Mesothelial cell of epicardium (in vitro differentiated cells): Measurements from ENCODE around the gene NTM. TPM values are rescaled to one million over a fixed set of nuclear protein-coding genes. Genes with fewer than 3 reads are reported as not detected.

Experiments used
- DNase-seq, 2 experiments: peaks; one replicate each; pipeline ENCODE4 v3.0.0; 2021; ENCODE audit warnings: low spot score in 2 of 2; ENCODE audit not compliant: unreplicated experiment in 2 of 2
- H3K27ac Mint-ChIP-seq: 2 replicates; pipeline ENCODE4 v1.8.0; 2021; ENCODE audit warnings: mixed read lengths
- H3K27me3 Mint-ChIP-seq: 2 replicates; pipeline ENCODE4 v1.8.0; 2021; ENCODE audit warnings: low read depth, mixed read lengths
- H3K36me3 Mint-ChIP-seq: 2 replicates; pipeline ENCODE4 v1.8.0; 2021; ENCODE audit warnings: mixed read lengths
- H3K4me1 Mint-ChIP-seq: 2 replicates; pipeline ENCODE4 v1.8.0; 2021; ENCODE audit warnings: mixed read lengths
- H3K4me3 Mint-ChIP-seq: 2 replicates; pipeline ENCODE4 v1.8.0; 2021; ENCODE audit warnings: mild to moderate bottlenecking, moderate library complexity, mixed read lengths
- H3K9me3 Mint-ChIP-seq: 2 replicates; pipeline ENCODE4 v1.8.0; 2021; ENCODE audit warnings: mixed read lengths
- total RNA-seq: library from RNA; stranded (reverse); gene quantifications from 3 replicates; pipeline ENCODE4 v1.2.1, GENCODE V29; 2021
- TF ChIP-seq, protein P1 (sequence below): fragments of 200-600 bp; sonication (generic); IDR thresholded peaks from one replicate; pipeline ENCODE4 v1.5.0; 2021; ENCODE audit warnings: antibody characterized with exemption; ENCODE audit not compliant: unreplicated experiment

NTM gene
- total RNA-seq, 1 donor from 2014 or later, result 3.9 TPM

DNA sequence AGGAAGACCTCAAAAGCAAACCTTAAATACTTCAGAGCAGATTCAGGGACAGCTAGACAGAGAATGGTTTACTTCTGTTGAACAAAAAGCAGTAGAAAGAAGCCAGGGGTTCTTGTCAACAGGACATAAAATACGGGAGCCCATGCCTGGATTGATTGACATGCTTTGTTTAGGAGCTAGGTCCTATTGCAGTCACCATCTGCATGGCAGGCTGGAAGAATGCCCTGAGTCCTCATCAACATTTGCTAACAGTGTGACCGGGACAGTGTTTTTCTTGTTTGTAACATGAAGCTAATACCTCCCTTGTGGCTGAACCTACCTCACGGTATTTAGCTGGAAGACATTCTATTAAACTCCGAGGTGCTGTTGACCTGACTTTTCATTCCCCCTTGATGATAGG is 225.4 kb downstream of the NTM start:
- peaks cover 5% of the 10 kb centered on the region for H3K4me1 Mint-ChIP-seq
- peaks cover 34% of the 10 kb centered on the region for H3K27me3 Mint-ChIP-seq

GRCh38 chr11:131597890-131598289 is 227.5 kb downstream of the NTM start:
- Mint-ChIP-seq H3K27me3 (peaks cover 31% of the 10 kb centered on the region), H3K4me1 (no peaks in the 10 kb centered on the region), H3K4me3 (no peak overlapping the region), H3K27ac (no peak overlapping the region), H3K36me3 (no peaks in the 10 kb centered on the region), H3K9me3 (no peaks in the 10 kb centered on the region)
- DNase-seq, result no peak
- TF ChIP-seq, protein P1, sequence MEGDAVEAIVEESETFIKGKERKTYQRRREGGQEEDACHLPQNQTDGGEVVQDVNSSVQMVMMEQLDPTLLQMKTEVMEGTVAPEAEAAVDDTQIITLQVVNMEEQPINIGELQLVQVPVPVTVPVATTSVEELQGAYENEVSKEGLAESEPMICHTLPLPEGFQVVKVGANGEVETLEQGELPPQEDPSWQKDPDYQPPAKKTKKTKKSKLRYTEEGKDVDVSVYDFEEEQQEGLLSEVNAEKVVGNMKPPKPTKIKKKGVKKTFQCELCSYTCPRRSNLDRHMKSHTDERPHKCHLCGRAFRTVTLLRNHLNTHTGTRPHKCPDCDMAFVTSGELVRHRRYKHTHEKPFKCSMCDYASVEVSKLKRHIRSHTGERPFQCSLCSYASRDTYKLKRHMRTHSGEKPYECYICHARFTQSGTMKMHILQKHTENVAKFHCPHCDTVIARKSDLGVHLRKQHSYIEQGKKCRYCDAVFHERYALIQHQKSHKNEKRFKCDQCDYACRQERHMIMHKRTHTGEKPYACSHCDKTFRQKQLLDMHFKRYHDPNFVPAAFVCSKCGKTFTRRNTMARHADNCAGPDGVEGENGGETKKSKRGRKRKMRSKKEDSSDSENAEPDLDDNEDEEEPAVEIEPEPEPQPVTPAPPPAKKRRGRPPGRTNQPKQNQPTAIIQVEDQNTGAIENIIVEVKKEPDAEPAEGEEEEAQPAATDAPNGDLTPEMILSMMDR, result no peak

More for the DNA sequence above, 225.4 kb downstream of the NTM start:
- H3K9me3 Mint-ChIP-seq, result no peaks in the 10 kb centered on the region
- no peak for DNase-seq
- no peak overlapping the region for H3K27ac Mint-ChIP-seq
- no peak overlapping the region for H3K4me3 Mint-ChIP-seq
- H3K36me3 Mint-ChIP-seq, result no peaks in the 10 kb centered on the region
- TF ChIP-seq, protein P1, result no peak

DNA sequence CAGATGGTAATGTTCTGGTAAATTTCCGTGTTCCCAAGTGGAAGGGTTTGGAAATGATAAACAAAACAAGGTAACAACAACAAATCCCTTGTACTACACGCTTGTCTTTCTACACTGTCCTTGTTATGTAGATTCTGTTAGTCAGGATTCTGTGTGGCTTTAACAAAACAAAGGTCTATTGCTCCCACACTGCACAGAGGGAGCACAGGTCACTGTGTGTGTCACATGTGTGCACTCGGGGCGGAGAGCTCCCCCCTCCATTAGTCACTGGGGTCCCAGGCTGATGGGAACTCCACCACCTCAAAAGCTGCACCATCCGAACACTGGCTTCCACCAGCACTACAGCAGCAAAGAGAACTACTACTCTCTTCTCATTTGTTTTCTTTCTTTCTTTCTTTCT is 227.9 kb downstream of the NTM start:
- TF ChIP-seq, protein P1, result no peak
- no peak overlapping the region for H3K4me3 Mint-ChIP-seq
- H3K36me3 Mint-ChIP-seq, result no peaks in the 10 kb centered on the region
- H3K9me3 Mint-ChIP-seq, result no peaks in the 10 kb centered on the region
- H3K27ac Mint-ChIP-seq, result no peak overlapping the region
- no peaks in the 10 kb centered on the region for H3K4me1 Mint-ChIP-seq
- peaks cover 33% of the 10 kb centered on the region for H3K27me3 Mint-ChIP-seq
- DNase-seq, result no peak

DNA sequence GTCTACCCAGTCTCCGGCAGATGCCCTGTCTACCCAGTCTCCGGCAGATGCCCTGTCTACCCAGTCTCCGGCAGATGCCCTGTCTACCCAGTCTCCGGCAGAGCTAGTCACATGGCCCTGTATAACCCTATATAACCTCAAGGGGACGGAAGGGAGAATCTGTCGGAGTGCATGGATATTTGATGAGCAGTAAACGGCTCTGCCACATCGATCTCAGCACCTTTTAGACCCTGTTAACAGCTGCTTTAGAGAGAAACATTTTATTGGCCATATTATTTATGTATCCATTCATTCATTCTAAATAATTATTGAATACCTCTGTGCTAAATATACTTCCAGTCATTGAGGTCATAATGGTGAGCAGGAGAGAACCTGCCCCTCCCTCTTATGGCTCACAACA is 228.9 kb downstream of the NTM start:
- Mint-ChIP-seq H3K9me3 (peaks cover 3% of the 10 kb centered on the region), H3K4me1 (no peaks in the 10 kb centered on the region), H3K27me3 (peaks cover 32% of the 10 kb centered on the region), H3K27ac (no peak overlapping the region), H3K36me3 (no peaks in the 10 kb centered on the region), H3K4me3 (no peak overlapping the region)
- TF ChIP-seq, protein P1, result no peak
- DNase-seq, result no peak

- no peaks in the 10 kb centered on the region for H3K4me1 Mint-ChIP-seq
- TF ChIP-seq, protein P1, result no peak
- no peaks in the 10 kb centered on the region for H3K36me3 Mint-ChIP-seq
- no peak for DNase-seq
- H3K27ac Mint-ChIP-seq, result no peak overlapping the region
- H3K27me3 Mint-ChIP-seq, result peaks cover 22% of the 10 kb centered on the region
- H3K4me3 Mint-ChIP-seq, result no peak overlapping the region
- peaks cover 4% of the 10 kb centered on the region for H3K9me3 Mint-ChIP-seq
Observed at GRCh38 chr11:131600628-131601027, 230.2 kb downstream of the NTM start.

GRCh38 chr11:131601586-131601985 is 231.2 kb downstream of the NTM start:
- no peaks in the 10 kb centered on the region for H3K36me3 Mint-ChIP-seq
- no peaks in the 10 kb centered on the region for H3K4me1 Mint-ChIP-seq
- no peak overlapping the region for H3K4me3 Mint-ChIP-seq
- peaks cover 19% of the 10 kb centered on the region for H3K27me3 Mint-ChIP-seq
- H3K9me3 Mint-ChIP-seq, result peaks cover 4% of the 10 kb centered on the region
- no peak overlapping the region for H3K27ac Mint-ChIP-seq
- TF ChIP-seq, protein P1, result no peak
- DNase-seq, result no peak
